Kasumi-1 (cell line): ENCODE measurements around the gene OBSCN.

Experiments used
- DNase-seq, 2 experiments: peaks; one replicate each; lab custom pipeline; 2025; lab: John Stamatoyannopoulos, UW

The OBSCN gene

GRCh38 chr1:228358764-228359612 lies 151.1 kb downstream of the OBSCN start:
- DNase-seq, result no peak

GRCh38 chr1:228359613-228360532 lies 152.0 kb downstream of the OBSCN start:
- DNase-seq, result no peak

- DNase-seq, result no peak
Observed at GRCh38 chr1:228360533-228361313, 152.9 kb downstream of the OBSCN start.

GRCh38 chr1:228361314-228362140 lies 153.7 kb downstream of the OBSCN start:
- no peak for DNase-seq

GRCh38 chr1:228362141-228362883 lies 154.5 kb downstream of the OBSCN start:
- no peak for DNase-seq

- DNase-seq, result no peak
Observed at GRCh38 chr1:228362884-228363450, 155.1 kb downstream of the OBSCN start.

GRCh38 chr1:228363686-228364067 lies 155.8 kb downstream of the OBSCN start:
- DNase-seq, result no peak

GRCh38 chr1:228364068-228364705 lies 156.3 kb downstream of the OBSCN start:
- DNase-seq, result no peak

GRCh38 chr1:228364706-228365213 lies 156.9 kb downstream of the OBSCN start:
- no peak for DNase-seq

- no peak for DNase-seq
Observed at GRCh38 chr1:228365271-228366061, 157.6 kb downstream of the OBSCN start.

- DNase-seq, result no peak
Observed at GRCh38 chr1:228366062-228366865, 158.4 kb downstream of the OBSCN start.

GRCh38 chr1:228366866-228367741 lies 159.3 kb downstream of the OBSCN start:
- no peak for DNase-seq

- DNase-seq, result no peak
Observed at GRCh38 chr1:228367798-228368791, 160.3 kb downstream of the OBSCN start.

- DNase-seq, result no peak
Observed at GRCh38 chr1:228368801-228369607, 161.2 kb downstream of the OBSCN start.
